GM23338 (cell line): Measurements from ENCODE around the gene TSPAN5. TPM values are rescaled to one million over a fixed set of nuclear protein-coding genes. Genes with fewer than 3 reads are reported as not detected.

ENCODE experiments used
- ATAC-seq: fragments of 200-7000 bp; cut with Tn5 transposase; 3 replicates; pipeline ENCODE4 v1.9.1; 2020
- DNase-seq: peaks from one replicate; pipeline ENCODE4 v3.0.0-alpha.2; 2015; ENCODE audit warnings: low spot score
- H2AFZ ChIP-seq: fragments of 200-600 bp; sonication (generic); 2 replicates; pipeline ENCODE4 v1.8.0; 2016; ENCODE audit warnings: antibody characterized with exemption, mild to moderate bottlenecking, moderate library complexity
- H3F3A ChIP-seq: fragments of 200-600 bp; sonication (generic); replicated peaks from 2 replicates; pipeline ENCODE4 v1.8.0; 2017; ENCODE audit warnings: antibody characterized with exemption, mixed run types, low read depth
- H3K27ac ChIP-seq: fragments of 200-600 bp; sonication (generic); 2 replicates; pipeline ENCODE4 v1.6.1; 2016; ENCODE audit warnings: low read depth
- H3K27me3 ChIP-seq: fragments of 200-600 bp; sonication (generic); 2 replicates; pipeline ENCODE4 v1.8.0; 2016; ENCODE audit warnings: mild to moderate bottlenecking, mixed run types, moderate library complexity; ENCODE audit not compliant: insufficient read depth
- H3K36me3 ChIP-seq: fragments of 200-600 bp; sonication (generic); 2 replicates; pipeline ENCODE4 v1.8.0; 2016; ENCODE audit warnings: mild to moderate bottlenecking; ENCODE audit not compliant: insufficient read depth
- H3K4me1 ChIP-seq: fragments of 200-600 bp; sonication (generic); 2 replicates; pipeline ENCODE4 v1.8.0; 2016; ENCODE audit warnings: mild to moderate bottlenecking, moderate library complexity; ENCODE audit not compliant: insufficient read depth
- H3K4me2 ChIP-seq: fragments of 200-600 bp; sonication (generic); 2 replicates; pipeline ENCODE4 v1.7.1; 2017; ENCODE audit warnings: mixed run types
- H3K4me3 ChIP-seq: fragments of 200-600 bp; sonication (generic); 2 replicates; pipeline ENCODE4 v1.6.1; 2016; ENCODE audit warnings: mixed run types
- H3K79me2 ChIP-seq: fragments of 200-600 bp; sonication (generic); replicated peaks from 2 replicates; pipeline ENCODE4 v1.8.0; 2017; ENCODE audit warnings: mild to moderate bottlenecking; ENCODE audit not compliant: insufficient read depth
- H3K9me2 ChIP-seq: fragments of 200-600 bp; sonication (generic); 2 replicates; pipeline ENCODE4 v1.8.0; 2017; ENCODE audit not compliant: insufficient read depth
- H4K20me1 ChIP-seq: fragments of 200-600 bp; sonication (generic); replicated peaks from 2 replicates; pipeline ENCODE4 v1.8.0; 2017; ENCODE audit warnings: mild to moderate bottlenecking; ENCODE audit not compliant: insufficient read depth
- H3K27ac Mint-ChIP-seq: 2 replicates; pipeline ENCODE4 v1.8.0; 2020; ENCODE audit warnings: inconsistent platforms, mild to moderate bottlenecking, moderate library complexity, mixed read lengths
- H3K27me3 Mint-ChIP-seq: 3 replicates; pipeline ENCODE4 v1.8.0; 2022; ENCODE audit warnings: low read depth, mild to moderate bottlenecking, moderate library complexity, mixed read lengths, inconsistent platforms; ENCODE audit not compliant: insufficient read depth, poor library complexity
- H3K36me3 Mint-ChIP-seq: 3 replicates; pipeline ENCODE4 v1.8.0; 2021; ENCODE audit warnings: low read depth, mild to moderate bottlenecking, inconsistent platforms, moderate library complexity, mixed read lengths
- H3K4me1 Mint-ChIP-seq: 3 replicates; pipeline ENCODE4 v1.8.0; 2020; ENCODE audit warnings: mild to moderate bottlenecking, inconsistent platforms, mixed read lengths
- H3K4me3 Mint-ChIP-seq: 3 replicates; pipeline ENCODE4 v1.8.0; 2021; ENCODE audit warnings: moderate library complexity, mild to moderate bottlenecking, inconsistent platforms, mixed read lengths
- H3K9me3 Mint-ChIP-seq: 3 replicates; pipeline ENCODE4 v1.8.0; 2020; ENCODE audit warnings: moderate library complexity, mild to moderate bottlenecking, inconsistent platforms, mixed read lengths
- CREB1 ChIP-seq: fragments of 250-450 bp; sonication (Bioruptor Pico); IDR thresholded peaks from 2 replicates; pipeline ENCODE4 v1.5.0; 2020; ENCODE audit warnings: low read depth, mild to moderate bottlenecking, moderate library complexity
- CTCF ChIP-seq, 2 experiments: fragments of 200-600 bp in 1 of 2; sonication (generic) in 1 of 2; conservative IDR thresholded peaks; 2 replicates each; pipeline versions ENCODE4 v1.5.1 to v1.6.1; 2016 to 2017; ENCODE audit warnings: antibody characterized with exemption in 2 of 2, low read depth in 2 of 2, mild to moderate bottlenecking in 2 of 2, moderate library complexity in 1 of 2
- ETS1 ChIP-seq: IDR thresholded peaks from 2 replicates; pipeline ENCODE4 v1.6.1; 2016; ENCODE audit warnings: antibody characterized with exemption
- EZH2 ChIP-seq: fragments of 200-600 bp; sonication (generic); IDR thresholded peaks from one replicate; pipeline ENCODE4 v1.8.0; 2017; ENCODE audit warnings: antibody characterized with exemption, mild to moderate bottlenecking, low read depth; ENCODE audit not compliant: unreplicated experiment
- EZH2phosphoT487 ChIP-seq: fragments of 200-600 bp; sonication (generic); IDR thresholded peaks from one replicate; pipeline ENCODE4 v1.8.1; 2018; ENCODE audit warnings: antibody characterized with exemption; ENCODE audit not compliant: unreplicated experiment
- JUNB ChIP-seq: IDR thresholded peaks from one replicate; pipeline ENCODE4 v1.6.1; 2016; ENCODE audit warnings: antibody characterized with exemption; ENCODE audit not compliant: unreplicated experiment
- NANOG ChIP-seq: IDR thresholded peaks from 2 replicates; pipeline ENCODE4 v1.6.1; 2016; ENCODE audit warnings: antibody characterized with exemption, borderline replicate concordance
- POLR2AphosphoS5 ChIP-seq: IDR thresholded peaks from 2 replicates; pipeline ENCODE4 v1.6.1; 2016; ENCODE audit warnings: antibody characterized with exemption, low read depth
- REST ChIP-seq: IDR thresholded peaks from one replicate; pipeline ENCODE4 v1.6.1; 2018; ENCODE audit warnings: antibody characterized with exemption; ENCODE audit not compliant: unreplicated experiment
- STAT1 ChIP-seq: IDR thresholded peaks from one replicate; pipeline ENCODE4 v1.6.1; 2016; ENCODE audit warnings: antibody characterized with exemption; ENCODE audit not compliant: unreplicated experiment
- ZNF331 ChIP-seq: fragments of 250-450 bp; sonication (Bioruptor Pico); IDR thresholded peaks from 2 replicates; pipeline ENCODE4 v1.5.0; 2020; ENCODE audit warnings: low read depth, mild to moderate bottlenecking, moderate library complexity
- polyA plus RNA-seq: library from polyadenylated mRNA; unstranded; fragments of >200 nt; fragmentation: Nextera tagmentation; extraction: Ambion mirVana; gene quantifications from 2 replicates; pipeline ENCODE4 v1.2.1, GENCODE V29; 2016
- total RNA-seq: library from RNA; depleted of rRNA; stranded (reverse); fragments of >200 nt; shearing (Covaris generic); gene quantifications from 2 replicates; pipeline ENCODE4 v1.2.3, GENCODE V29; 2014

The TSPAN5 gene
- total and polyA plus RNA-seq, 2 experiments from 2014 or later, result 18.6 to 21.5 TPM

- H3K36me3 ChIP-seq, result peaks cover 17% of the 10 kb centered on the region
- no peak overlapping the region for H3K27ac Mint-ChIP-seq
- H3K27ac ChIP-seq, result no peak overlapping the region
- H4K20me1 ChIP-seq, result no peaks in the 10 kb centered on the region
- peaks cover 27% of the 10 kb centered on the region for H3K4me1 Mint-ChIP-seq
- no peaks in the 10 kb centered on the region for H3K9me2 ChIP-seq
- H2AFZ ChIP-seq, result no peak overlapping the region
- no peaks in the 10 kb centered on the region for H3K27me3 ChIP-seq
- H3K4me3 ChIP-seq, result no peak overlapping the region
- peaks cover 38% of the 10 kb centered on the region for H3K9me3 Mint-ChIP-seq
- peaks cover 27% of the 10 kb centered on the region for H3K79me2 ChIP-seq
- H3K4me3 Mint-ChIP-seq, result no peak overlapping the region
- ATAC-seq (no peak), DNase-seq (no peak)
- TF ChIP-seq ETS1 (no peak), ZNF331 (CRISPR knock-in tag) (no peak), STAT1 (no peak), POLR2AphosphoS5 (no peak), EZH2phosphoT487 (no peak), EZH2 (no peak), CREB1 (CRISPR knock-in tag) (no peak), NANOG (no peak), CTCF (conservative IDR thresholded peaks at IDR 0.05; ENCODE audit: low read depth in 2 of 2) (no peak), JUNB (no peak), REST (no peak)
- 0 out of 2 replicates have a peak, but pooled peaks cover 3% of the 10 kb centered on the region for H3F3A ChIP-seq
- no peak overlapping the region for H3K4me2 ChIP-seq
- peaks cover 2% of the 10 kb centered on the region for H3K27me3 Mint-ChIP-seq
- peaks cover 11% of the 10 kb centered on the region for H3K4me1 ChIP-seq
- peaks cover 39% of the 10 kb centered on the region for H3K36me3 Mint-ChIP-seq
Observed at GRCh38 chr4:98599617-98600205, 58.7 kb downstream of the TSPAN5 start.
